K562 treated with DMSO at 1 percent for 24 hours (cell line): ENCODE results near the gene GPR157. TPM values are rescaled to one million over a fixed set of nuclear protein-coding genes. Genes with fewer than 3 reads are reported as not detected.

Experiments
- total RNA-seq: library from RNA; unstranded; fragments of 300-600 nt; gene quantifications from 2 replicates; pipeline ENCODE4 v1.2.3, GENCODE V29; 2022; ENCODE audit warnings: low read depth; ENCODE audit not compliant: insufficient read depth

Gene GPR157
- total RNA-seq, result 0.25 and 0.29 TPM in 2 replicates

GRCh38 chr1:9128520-9129265, at the start of gene GPR157:
Gene GPR157 (minus strand): TSS chr1:9129102. CDS start chr1:9129027, 75 bp downstream.

GRCh38 chr1:9069326-9070100, 59.4 kb downstream of the GPR157 start, which contains the start of gene SLC2A5:
Gene SLC2A5 (minus strand): TSS chr1:9069635. CDS start chr1:9069536, 99 bp downstream.

Other genes with a start within 250 kb of the GPR157 start
- not detected in 2 replicates for gene CA6, start 183.2 kb downstream of the GPR157 start, total RNA-seq
- not detected in 2 replicates for gene SLC2A7, start 102.7 kb downstream of the GPR157 start, total RNA-seq
- not detected in 2 replicates for gene SLC2A5, start 59.5 kb downstream of the GPR157 start, total RNA-seq
- 12.8 and 13.9 TPM in 2 replicates for gene H6PD, start 105.7 kb upstream of the GPR157 start, total RNA-seq
- gene SPSB1, start 163.8 kb upstream of the GPR157 start, total RNA-seq, result 0.85 and 1.3 TPM in 2 replicates